Measurements from ENCODE around the gene CTAGE6.
"Not testable (repeated sequence)": the region's sequence is repeated elsewhere in the genome, so short reads cannot be mapped to it uniquely, and the experiment has no call there.

DNA sequence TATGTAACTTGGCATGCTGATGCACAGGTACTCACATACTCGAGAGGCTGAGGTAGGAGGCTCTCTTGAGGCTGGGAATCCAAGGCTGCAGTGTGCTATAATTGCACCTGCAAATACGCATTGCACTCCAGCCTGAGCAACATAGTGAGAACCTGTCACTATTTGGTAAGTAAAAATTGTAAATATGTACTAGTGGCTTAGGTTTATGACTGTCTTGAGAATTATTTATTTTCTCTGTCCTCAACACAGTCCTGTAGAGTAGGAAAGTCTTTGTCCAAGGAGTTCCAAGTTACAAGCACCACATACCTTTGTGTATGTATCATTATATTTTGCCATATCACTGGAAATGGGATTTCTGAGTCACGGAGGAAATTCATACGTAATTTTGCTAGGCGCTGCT, 45.1 kb downstream of the CTAGE6 start:
- TF ChIP-seq FOXM1 (IDR thresholded peaks at IDR 0.05; ENCODE audit: borderline replicate concordance); SUZ12 (IDR thresholded peaks at IDR 0.05); ZNF384 (IDR thresholded peaks at IDR 0.05); FOXK2 (IDR thresholded peaks at IDR 0.05); TARDBP (IDR thresholded peaks at IDR 0.05); FOXA1 (IDR thresholded peaks at IDR 0.05); LEF1 (IDR thresholded peaks at IDR 0.05; ENCODE audit: borderline replicate concordance); BHLHE40 (IDR thresholded peaks at IDR 0.05; ENCODE audit: borderline replicate concordance); SP1 (IDR thresholded peaks at IDR 0.05); ELF4 (IDR thresholded peaks at IDR 0.05); L3MBTL2 (conservative IDR thresholded peaks at IDR 0.05); ARNT (IDR thresholded peaks at IDR 0.05): not testable (repeated sequence)
- TF ChIP-seq, protein P1, sequence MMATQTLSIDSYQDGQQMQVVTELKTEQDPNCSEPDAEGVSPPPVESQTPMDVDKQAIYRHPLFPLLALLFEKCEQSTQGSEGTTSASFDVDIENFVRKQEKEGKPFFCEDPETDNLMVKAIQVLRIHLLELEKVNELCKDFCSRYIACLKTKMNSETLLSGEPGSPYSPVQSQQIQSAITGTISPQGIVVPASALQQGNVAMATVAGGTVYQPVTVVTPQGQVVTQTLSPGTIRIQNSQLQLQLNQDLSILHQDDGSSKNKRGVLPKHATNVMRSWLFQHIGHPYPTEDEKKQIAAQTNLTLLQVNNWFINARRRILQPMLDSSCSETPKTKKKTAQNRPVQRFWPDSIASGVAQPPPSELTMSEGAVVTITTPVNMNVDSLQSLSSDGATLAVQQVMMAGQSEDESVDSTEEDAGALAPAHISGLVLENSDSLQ (IDR thresholded peaks at IDR 0.05), result not testable (repeated sequence)
